PC-3 (cell line): ENCODE results near the gene ATP5ME. TPM values are rescaled to one million over a fixed set of nuclear protein-coding genes. Genes with fewer than 3 reads are reported as not detected.

ENCODE experiments used
- ATAC-seq: fragments of 200-7000 bp; cut with Tn5 transposase; 2 replicates; pipeline ENCODE4 v1.9.1; 2020; ENCODE audit warnings: mild to moderate bottlenecking, moderate library complexity
- BruUV-seq: library from RNA; stranded (reverse); fragments of 400-500 nt; replicated peaks from 2 replicates; lab custom pipeline; 2021; lab: Mats Ljungman, UMichigan
- CTCF ChIA-PET: fragments of 300-600 bp; sonication (Branson Sonifier 250); formaldehyde crosslinking; loops from one replicate; lab custom pipeline; 2022; ENCODE audit warnings: antibody characterized with exemption; lab: Charles Lee
- POLR2A ChIA-PET: fragments of 300-600 bp; sonication (Branson Sonifier 250); formaldehyde crosslinking; loops from one replicate; lab custom pipeline; 2022; ENCODE audit warnings: antibody characterized with exemption; ENCODE audit not compliant: unreplicated experiment; lab: Charles Lee
- DNase-seq: peaks from one replicate; pipeline ENCODE4 v3.0.0-alpha.2; 2015
- H2AFZ ChIP-seq: fragments of 300-600 bp; sonication (generic); 2 replicates; pipeline ENCODE4 v1.6.0; 2016; ENCODE audit warnings: antibody characterized with exemption, low read length
- H3F3A ChIP-seq: fragments of 300-600 bp; sonication (generic); one replicate; pipeline ENCODE4 v1.6.0; 2017; ENCODE audit warnings: antibody characterized with exemption, low read length, control low read depth, mild to moderate bottlenecking; ENCODE audit not compliant: unreplicated experiment
- H3K27ac ChIP-seq: fragments of 300-600 bp; sonication (generic); 2 replicates; pipeline ENCODE4 v1.5.1; 2016; ENCODE audit warnings: mild to moderate bottlenecking, low read length
- H3K27me3 ChIP-seq: fragments of 300-600 bp; sonication (generic); 2 replicates; pipeline ENCODE4 v1.6.1; 2016; ENCODE audit warnings: low read length, mixed read lengths
- H3K36me3 ChIP-seq: fragments of 300-600 bp; sonication (generic); 2 replicates; pipeline ENCODE4 v1.6.1; 2016; ENCODE audit warnings: low read depth, mixed run types, low read length, mixed read lengths
- H3K4me1 ChIP-seq: fragments of 300-600 bp; sonication (generic); 2 replicates; pipeline ENCODE4 v1.5.1; 2016; ENCODE audit warnings: low read length; ENCODE audit not compliant: insufficient read depth
- H3K4me2 ChIP-seq: fragments of 300-600 bp; sonication (generic); 2 replicates; pipeline ENCODE4 v1.6.0; 2016; ENCODE audit warnings: low read length
- H3K4me3 ChIP-seq: fragments of 300-600 bp; sonication (generic); 2 replicates; pipeline ENCODE4 v1.5.1; 2016; ENCODE audit warnings: mild to moderate bottlenecking, low read length, mixed read lengths
- H3K79me2 ChIP-seq: fragments of 300-600 bp; sonication (generic); 2 replicates; pipeline ENCODE4 v1.6.1; 2017; ENCODE audit warnings: low read length, mixed read lengths
- H3K9ac ChIP-seq: fragments of 300-600 bp; sonication (generic); 2 replicates; pipeline ENCODE4 v1.6.0; 2016; ENCODE audit warnings: mild to moderate bottlenecking, low read length
- H3K9me2 ChIP-seq: fragments of 300-600 bp; sonication (generic); replicated peaks from 2 replicates; pipeline ENCODE4 v1.6.1; 2016; ENCODE audit warnings: mixed run types, low read length, mixed read lengths
- H3K9me3 ChIP-seq: fragments of 300-600 bp; sonication (generic); 2 replicates; pipeline ENCODE4 v1.6.1; 2016; ENCODE audit warnings: low read length, mixed read lengths
- H4K20me1 ChIP-seq: fragments of 300-600 bp; sonication (generic); 2 replicates; pipeline ENCODE4 v1.6.1; 2016; ENCODE audit warnings: low read length, mixed read lengths
- CTCF ChIP-seq: fragments of 300-600 bp; sonication (generic); conservative IDR thresholded peaks from 2 replicates; pipeline ENCODE4 v1.5.1; 2017; ENCODE audit warnings: antibody characterized with exemption, low read depth, mild to moderate bottlenecking, low read length
- EZH2 ChIP-seq: fragments of 300-600 bp; sonication (generic); IDR thresholded peaks from one replicate; pipeline ENCODE4 v1.6.1; 2017; ENCODE audit warnings: antibody characterized with exemption, mild to moderate bottlenecking, low read length; ENCODE audit not compliant: unreplicated experiment
- EZH2phosphoT487 ChIP-seq: fragments of 300-600 bp; sonication (generic); IDR thresholded peaks from 2 replicates; pipeline ENCODE4 v1.6.1; 2018; ENCODE audit warnings: mild to moderate bottlenecking, antibody characterized with exemption, low read length, borderline replicate concordance
- intact Hi-C: fragments of 100-400 bp; cut with micrococcal nuclease; formaldehyde crosslinking; loops from 2 replicates; pipeline ENCODE4 v1.9.0; 2023
- total RNA-seq: library from RNA; depleted of rRNA; stranded (reverse); fragments of >200 nt; gene quantifications from 2 replicates; pipeline ENCODE4 v1.2.3, GENCODE V29; 2014

Gene ATP5ME
- total RNA-seq, 1 experiment from 2014 or later, result 579 TPM

DNA sequence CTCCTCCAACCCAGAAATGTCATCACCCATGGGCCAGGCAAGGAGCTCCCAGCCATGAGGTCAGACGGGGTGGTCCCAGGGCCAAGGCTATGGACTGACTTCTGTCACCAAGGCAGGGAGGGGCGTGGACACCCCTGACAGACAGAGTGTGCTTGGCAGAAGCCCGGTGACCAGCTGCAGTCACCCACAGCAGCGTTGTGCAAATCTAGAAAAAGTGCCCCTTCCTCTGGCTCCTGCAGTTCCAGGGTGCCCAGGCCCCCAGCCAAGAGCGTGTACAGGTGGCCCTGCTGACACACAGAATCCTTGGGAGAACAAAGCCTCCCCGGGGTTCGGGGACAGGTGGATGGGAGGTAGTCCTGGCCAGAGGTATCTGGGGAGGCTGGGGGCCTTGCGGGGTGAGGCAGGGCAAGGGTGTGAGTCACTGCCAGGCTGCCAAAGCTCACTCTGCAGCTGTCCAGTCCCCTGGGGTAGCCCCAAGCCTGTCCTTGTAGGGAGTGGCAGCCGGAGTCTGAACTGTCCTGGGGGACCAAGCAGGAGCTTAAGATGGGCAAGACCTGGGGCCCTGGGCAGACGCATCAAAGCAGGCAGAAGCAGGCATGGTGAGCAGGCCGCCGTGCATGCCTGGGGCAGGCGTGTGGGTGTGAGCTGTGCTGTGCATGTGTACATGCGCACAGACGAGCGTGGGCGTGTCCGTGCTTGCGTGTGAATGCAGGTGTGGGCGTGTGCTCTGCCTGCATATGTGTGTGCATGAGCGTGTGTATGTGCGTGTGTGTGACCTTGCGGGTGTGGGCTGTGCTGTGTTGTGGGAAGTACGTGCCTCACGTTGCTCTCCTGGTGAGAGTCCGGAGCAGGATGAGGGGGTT is 3.6 kb upstream of the ATP5ME start:
- H2AFZ ChIP-seq, result no peak overlapping the region

GRCh38 chr4:676871-677235 is 2.8 kb upstream of the ATP5ME start:
- Histone ChIP-seq H3K4me1 (peaks cover 33% of the 10 kb centered on the region), H3K9me2 (no peaks in the 10 kb centered on the region), H4K20me1 (no peaks in the 10 kb centered on the region), H3K79me2 (peaks cover 20% of the 10 kb centered on the region), H2AFZ (no peak overlapping the region), H3K36me3 (peaks cover 9% of the 10 kb centered on the region), H3K4me2 (no peak overlapping the region), H3F3A (no peaks in the 10 kb centered on the region), H3K4me3 (no peak overlapping the region), H3K27me3 (no peaks in the 10 kb centered on the region), H3K27ac (no peak overlapping the region), H3K9ac (no peak overlapping the region), H3K9me3 (no peaks in the 10 kb centered on the region)
- ATAC-seq (no peak), DNase-seq (no peak)
- TF ChIP-seq CTCF (no peak), EZH2 (no peak), EZH2phosphoT487 (no peak)
- intact Hi-C loops, result no loop called here
- ChIA-PET POLR2A (no interaction called here), CTCF (no interaction called here)
- no TSS peak for BruUV-seq

More for the DNA sequence above, 3.6 kb upstream of the ATP5ME start:
- Histone ChIP-seq H3K79me2 (peaks cover 20% of the 10 kb centered on the region), H3K4me3 (no peak overlapping the region), H3K4me2 (peak overlapping the region; percentile 50; the same call in 1 of the 2 replicates), H3K9ac (no peak overlapping the region), H4K20me1 (no peaks in the 10 kb centered on the region), H3F3A (no peaks in the 10 kb centered on the region), H3K36me3 (peaks cover 1% of the 10 kb centered on the region), H3K27ac (peak overlapping the region; percentile 33), H3K27me3 (no peaks in the 10 kb centered on the region), H3K9me3 (no peaks in the 10 kb centered on the region), H3K4me1 (peaks cover 33% of the 10 kb centered on the region), H3K9me2 (no peaks in the 10 kb centered on the region)
- ChIA-PET POLR2A (no interaction called here), CTCF (no interaction called here)
- DNase-seq, result peak; percentile 63
- BruUV-seq, result no TSS peak
- intact Hi-C loops, result no loop called here
- peak; percentile 42 for ATAC-seq
- TF ChIP-seq CTCF, result no peak
- TF ChIP-seq EZH2, result no peak
- no peak for TF ChIP-seq EZH2phosphoT487
